Body of pancreas (tissue), 4 donors: ENCODE results near the gene CREB5.

Experiments
- POLR2A ChIP-seq, 3 donors: fragments of 450-650 bp; IDR thresholded peaks; one replicate each; pipeline ENCODE4 v1.6.1; 2016; ENCODE audit warnings: antibody characterized with exemption in 3 of 3, mild to moderate bottlenecking in 2 of 3
- TF ChIP-seq, protein P1 (sequence below), 7 experiments: fragments of 450-650 bp in 4 of 7; fragments of 200-600 bp in 3 of 7; sonication (generic) in 3 of 7; IDR thresholded peaks; one replicate each; pipeline ENCODE4 v1.5.1; 2016 to 2019; ENCODE audit warnings: antibody characterized with exemption in 7 of 7

DNA sequence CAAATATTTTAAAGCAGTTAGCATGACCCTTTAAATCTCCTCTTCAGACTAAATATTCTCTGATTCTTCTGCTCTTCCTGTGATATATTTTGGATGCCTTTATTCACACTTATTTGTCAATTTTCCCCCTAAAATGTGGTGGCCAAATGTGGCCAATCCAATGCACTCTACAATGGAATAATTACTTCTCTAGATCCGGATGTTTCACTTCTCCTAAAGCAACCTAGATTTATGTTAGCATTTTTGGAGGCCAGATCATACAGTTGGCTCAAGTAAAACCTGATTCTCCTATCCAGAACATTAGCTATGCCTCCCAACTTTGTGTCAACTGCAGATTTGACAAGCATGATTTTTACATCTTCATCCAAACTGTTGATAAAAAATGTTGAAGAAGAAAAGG lies 153.7 kb downstream of the CREB5 start:
- TF ChIP-seq, protein P1, sequence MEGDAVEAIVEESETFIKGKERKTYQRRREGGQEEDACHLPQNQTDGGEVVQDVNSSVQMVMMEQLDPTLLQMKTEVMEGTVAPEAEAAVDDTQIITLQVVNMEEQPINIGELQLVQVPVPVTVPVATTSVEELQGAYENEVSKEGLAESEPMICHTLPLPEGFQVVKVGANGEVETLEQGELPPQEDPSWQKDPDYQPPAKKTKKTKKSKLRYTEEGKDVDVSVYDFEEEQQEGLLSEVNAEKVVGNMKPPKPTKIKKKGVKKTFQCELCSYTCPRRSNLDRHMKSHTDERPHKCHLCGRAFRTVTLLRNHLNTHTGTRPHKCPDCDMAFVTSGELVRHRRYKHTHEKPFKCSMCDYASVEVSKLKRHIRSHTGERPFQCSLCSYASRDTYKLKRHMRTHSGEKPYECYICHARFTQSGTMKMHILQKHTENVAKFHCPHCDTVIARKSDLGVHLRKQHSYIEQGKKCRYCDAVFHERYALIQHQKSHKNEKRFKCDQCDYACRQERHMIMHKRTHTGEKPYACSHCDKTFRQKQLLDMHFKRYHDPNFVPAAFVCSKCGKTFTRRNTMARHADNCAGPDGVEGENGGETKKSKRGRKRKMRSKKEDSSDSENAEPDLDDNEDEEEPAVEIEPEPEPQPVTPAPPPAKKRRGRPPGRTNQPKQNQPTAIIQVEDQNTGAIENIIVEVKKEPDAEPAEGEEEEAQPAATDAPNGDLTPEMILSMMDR (IDR thresholded peaks at IDR 0.05): no peak
- TF ChIP-seq POLR2A (IDR thresholded peaks at IDR 0.05): no peak
